GM21367 (cell line): Measurements from ENCODE around the gene PPP2R5E.
"Not testable (repeated sequence)": the region's sequence is repeated elsewhere in the genome, so short reads cannot be mapped to it uniquely, and the experiment has no call there.

ENCODE experiments used
- ATAC-seq: cut with Tn5 transposase; IDR thresholded peaks from one replicate; pipeline ENCODE4 v1.9.1; 2021; ENCODE audit not compliant: unreplicated experiment

PPP2R5E gene

GRCh38 chr14:63543000-63543825 lies at the start of gene PPP2R5E:
TSS of gene PPP2R5E (minus strand) at chr14:63543377. CDS start at chr14:63539685, 3,692 bp downstream.
- ATAC-seq, result peak; percentile 92

DNA sequence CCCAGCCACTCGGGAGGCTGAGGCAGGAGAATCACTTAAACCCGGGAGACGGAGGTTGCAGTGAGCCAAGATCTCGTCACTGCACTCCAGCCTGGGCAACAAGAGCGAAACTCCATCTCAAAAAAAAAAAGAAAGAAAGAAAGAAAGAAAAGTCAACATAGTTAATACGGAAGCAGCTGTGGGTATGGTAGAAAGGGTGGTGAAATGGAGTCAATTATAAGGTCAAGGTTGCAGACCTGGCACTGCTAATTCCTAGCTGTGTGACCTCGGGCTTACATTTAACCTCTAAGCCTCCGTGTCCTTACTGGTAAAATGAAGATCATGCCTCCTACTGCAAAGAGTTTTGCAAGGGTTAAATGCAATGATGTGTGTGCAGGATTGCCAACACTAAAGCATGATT lies 39.9 kb upstream of the PPP2R5E start:
- ATAC-seq, result not testable (repeated sequence)

- ATAC-seq, result no peak
These were observed 38.3 kb upstream of the PPP2R5E start for GRCh38 chr14:63581491-63581890.

DNA sequence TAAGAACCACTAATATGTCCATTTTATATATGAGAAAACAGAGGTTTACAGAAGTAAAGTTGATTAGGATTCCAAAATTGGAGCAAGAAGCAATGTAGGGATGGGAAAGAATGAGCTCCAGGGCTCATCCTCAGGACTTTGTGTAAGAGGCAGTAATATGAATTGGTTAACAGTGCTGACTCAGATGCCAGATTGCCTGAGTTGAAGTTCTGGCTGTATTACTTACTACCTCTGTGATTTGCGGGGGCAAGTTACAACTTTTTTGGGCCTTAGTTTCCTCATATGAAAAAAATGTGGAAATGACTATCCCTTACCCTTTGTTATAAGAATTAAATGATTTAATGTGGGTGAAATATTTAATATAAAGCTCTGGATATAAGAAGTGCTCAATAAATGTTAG lies 35.1 kb upstream of the PPP2R5E start:
- no peak for ATAC-seq

DNA sequence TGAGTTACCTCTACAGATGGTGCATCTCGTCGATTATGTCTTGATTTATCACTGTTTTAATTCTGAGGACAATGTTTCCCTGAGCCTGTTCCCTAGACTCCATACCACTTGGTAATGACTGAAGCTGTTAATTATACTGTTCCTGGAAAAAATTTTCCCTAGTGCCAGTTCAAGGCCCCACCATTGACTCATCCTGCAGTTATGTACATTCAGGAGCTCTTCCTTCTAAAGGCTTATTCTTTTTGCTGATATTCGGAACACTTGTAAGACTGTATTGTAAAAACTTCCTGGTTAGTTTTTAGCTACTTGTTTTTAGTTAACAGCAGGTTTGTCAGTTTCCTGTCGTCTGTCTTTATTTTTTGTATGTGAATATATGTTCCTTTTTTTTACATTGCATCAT lies 30.4 kb upstream of the PPP2R5E start:
- ATAC-seq, result no peak

- no peak for ATAC-seq
These were observed 22.3 kb upstream of the PPP2R5E start for GRCh38 chr14:63565448-63565847.

DNA sequence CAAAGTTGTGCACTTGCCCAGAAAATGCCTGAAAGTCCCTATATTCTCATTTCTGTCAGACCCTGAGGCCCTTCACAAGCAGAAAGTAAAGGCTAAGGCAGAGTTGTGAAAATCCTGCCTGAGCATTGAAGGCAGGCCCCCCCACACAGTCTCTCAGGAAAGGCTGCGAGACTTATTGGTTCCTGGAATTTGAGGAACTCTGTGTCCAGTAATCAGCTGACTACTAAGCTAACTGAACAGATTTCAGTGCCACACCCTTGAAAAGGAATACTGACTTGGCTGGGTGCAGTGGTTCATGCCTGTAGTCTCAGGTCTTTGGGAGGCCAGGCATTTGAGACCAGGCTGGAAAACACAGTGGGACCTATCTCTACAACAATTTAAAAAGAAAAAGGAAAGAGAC lies 21.1 kb upstream of the PPP2R5E start:
- no peak for ATAC-seq

DNA sequence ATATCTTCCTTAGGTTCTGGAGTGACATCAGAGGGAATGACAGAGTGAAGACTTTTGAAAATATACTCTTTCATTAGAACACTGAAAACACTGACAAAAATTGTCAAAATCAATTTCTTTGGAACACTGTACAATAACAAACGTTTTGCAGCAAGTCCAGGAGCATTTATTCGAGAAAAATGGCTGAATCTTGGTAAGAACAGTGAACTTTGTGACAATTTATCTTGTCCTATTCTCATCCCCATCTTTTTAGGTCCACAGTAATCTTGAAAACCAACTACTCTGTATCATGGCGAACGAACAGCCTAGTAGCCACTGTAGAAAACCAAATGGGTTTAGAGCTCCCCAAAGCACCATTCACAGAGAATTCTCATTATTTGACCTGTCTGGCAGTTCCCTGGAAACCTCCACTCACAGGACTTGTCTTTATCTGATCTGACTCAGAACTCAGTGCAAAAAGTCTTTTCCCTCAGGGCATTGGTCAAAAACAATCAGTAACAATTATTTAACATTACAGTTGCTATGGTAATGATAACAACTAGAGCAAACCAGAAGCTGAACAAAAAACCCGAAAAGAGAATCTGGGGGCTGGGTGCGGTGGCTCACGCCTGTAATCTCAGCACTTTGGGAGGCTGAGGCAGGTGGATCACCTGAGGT lies 20.3 kb upstream of the PPP2R5E start:
- no peak for ATAC-seq

DNA sequence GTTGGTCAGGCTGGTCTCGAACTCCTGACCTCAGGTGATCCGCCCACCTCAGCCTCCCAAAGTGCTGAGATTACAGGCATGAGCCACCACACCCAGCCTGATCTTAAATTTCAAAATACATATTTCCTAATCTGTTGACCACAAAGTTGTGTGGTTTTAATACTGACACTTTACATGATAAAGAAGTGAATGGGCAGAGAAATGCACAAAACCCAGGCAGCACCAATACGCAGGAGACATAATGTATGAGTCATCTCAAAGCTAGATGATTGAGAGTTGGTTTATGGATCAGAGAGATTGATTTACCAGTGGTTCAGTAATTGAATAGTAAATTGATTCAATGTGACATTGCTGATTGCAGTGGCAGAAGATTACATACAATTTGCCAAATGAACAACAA lies 19.2 kb upstream of the PPP2R5E start:
- ATAC-seq, result no peak

DNA sequence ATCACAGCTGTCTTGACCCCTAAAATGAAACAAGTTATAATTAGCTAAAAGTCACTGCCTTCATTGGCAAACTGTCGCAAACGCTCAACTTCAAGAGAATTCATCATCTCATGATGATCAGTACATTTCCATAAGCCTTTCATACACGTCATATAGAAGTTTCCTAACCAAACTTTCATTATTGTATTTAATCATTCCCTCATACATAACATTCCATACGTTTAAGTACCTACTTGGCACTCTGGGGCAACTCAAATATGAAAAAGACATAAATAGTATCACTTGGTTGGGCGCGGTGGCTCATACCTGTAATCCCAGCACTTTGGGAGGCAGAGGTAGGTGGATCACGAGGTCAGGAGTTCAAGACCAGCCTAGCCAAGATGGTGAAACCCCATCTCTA lies 12.4 kb upstream of the PPP2R5E start:
- no peak for ATAC-seq

- no peak for ATAC-seq
These were observed 8.2 kb upstream of the PPP2R5E start for GRCh38 chr14:63551332-63551731.

GRCh38 chr14:63547798-63548335 lies 4.7 kb upstream of the PPP2R5E start:
- no peak for ATAC-seq

GRCh38 chr14:63545431-63545830 lies 2.3 kb upstream of the PPP2R5E start:
- ATAC-seq, result no peak

- ATAC-seq, result no peak
These were observed 1.6 kb upstream of the PPP2R5E start for GRCh38 chr14:63544591-63545299.

DNA sequence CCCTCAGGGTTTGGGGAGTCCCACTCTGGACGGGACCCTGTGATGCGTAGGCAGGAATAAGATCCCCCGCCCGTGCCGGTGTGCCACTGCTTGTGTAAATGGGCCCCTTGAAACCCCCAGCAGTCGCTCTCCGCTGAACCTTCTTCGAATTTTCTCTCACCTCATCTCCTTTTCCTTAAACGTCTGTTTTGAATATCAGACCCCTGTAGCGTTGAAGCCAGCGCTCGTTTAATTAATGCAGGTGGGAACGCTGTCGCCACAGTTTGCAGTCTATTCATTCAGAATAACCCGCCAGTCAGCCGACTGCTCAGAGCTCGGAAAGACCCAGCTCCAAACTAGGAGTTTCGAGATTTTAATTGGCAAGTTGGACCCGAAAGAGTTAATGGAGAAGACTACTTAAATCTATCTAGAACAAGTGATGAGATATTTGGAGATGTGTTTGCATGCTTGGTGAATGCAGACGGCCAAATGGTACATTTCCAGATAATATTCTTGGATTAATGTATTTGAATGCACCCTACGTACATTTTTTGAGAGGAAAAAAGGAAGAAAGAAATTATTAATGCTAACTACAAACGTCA lies 739 bp upstream of the PPP2R5E start:
- ATAC-seq, result peak; percentile 21

DNA sequence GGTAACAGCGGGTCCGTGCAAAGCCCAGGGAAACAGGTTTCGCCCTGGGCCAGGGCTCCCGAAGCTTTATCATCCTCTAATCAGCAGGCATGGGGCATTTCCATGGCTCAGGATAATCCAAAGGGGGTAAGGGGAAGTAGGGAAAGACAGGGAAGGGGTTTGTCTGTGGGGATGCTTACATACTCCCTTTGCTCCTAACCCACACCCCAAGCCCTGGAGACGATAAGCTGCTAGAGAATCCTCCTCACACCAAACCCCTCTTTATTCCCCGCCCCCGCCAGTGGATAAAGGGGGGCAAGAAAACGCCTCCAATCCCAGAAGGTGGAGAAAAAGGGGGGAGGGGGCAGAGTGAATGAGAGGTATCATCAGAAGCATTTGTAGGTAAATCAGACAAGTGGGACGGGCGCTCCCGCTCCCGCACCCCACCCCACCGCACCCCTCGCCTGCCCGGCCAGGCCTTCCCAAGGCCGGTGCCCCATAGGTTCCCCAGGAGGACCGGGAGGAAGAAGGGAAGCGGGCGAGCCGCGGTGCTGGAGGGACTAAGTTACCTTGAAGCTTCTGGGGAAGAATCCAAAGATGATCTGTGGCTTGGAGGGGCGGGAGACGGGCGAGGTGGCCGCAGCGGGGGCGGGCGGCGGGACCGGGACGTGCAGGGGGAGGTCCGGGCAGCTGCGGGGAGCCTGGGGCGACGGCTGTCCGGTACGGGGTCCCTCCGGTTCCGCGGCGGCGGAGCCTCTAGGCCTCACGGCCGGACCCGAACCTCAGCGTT lies 762 bp downstream of the PPP2R5E start:
- no peak for ATAC-seq

GRCh38 chr14:63535918-63536317 lies 7.3 kb downstream of the PPP2R5E start:
- no peak for ATAC-seq

GRCh38 chr14:63533474-63533873 lies 9.7 kb downstream of the PPP2R5E start:
- no peak for ATAC-seq

DNA sequence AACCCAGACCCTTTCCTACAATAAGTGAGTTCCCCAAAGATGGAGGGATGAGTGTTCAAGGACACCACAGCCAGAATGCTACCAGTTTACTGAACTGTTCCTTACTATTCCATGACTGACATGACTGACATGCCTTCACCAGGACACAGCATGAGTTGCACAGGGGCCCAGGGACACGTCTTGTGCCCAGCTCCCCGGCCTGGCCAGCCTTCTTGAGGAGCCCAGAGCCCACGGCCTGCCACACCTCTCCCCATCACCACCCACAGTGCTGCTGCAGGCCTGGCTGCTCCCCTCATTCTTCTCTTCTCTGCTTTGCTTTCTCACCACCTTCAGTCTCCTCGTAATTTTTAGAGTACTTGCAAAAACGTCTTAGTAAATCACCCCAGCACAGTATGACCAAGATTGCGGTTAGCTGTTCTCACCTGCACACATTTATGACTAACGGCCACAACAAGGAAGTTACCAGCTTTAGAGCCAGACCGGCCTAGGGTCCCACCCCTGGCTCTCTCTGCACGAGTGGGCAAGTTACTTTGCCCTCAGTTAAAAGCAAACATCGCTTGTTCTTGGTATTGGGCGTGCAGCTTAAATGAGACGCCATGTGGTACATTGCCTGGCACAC lies 18.5 kb downstream of the PPP2R5E start:
- no peak for ATAC-seq
